HEK293 (cell line): Measurements from ENCODE around the gene SSTR5.

Experiments
- CTCF ChIA-PET: fragments of 350-600 bp; formaldehyde crosslinking; extraction: SDS; loops from one replicate; lab custom pipeline; 2021; ENCODE audit warnings: antibody characterized with exemption; lab: Yijun Ruan, JAX
- POLR2A ChIA-PET: fragments of 300-600 bp; formaldehyde crosslinking; extraction: SDS; loops from one replicate; lab custom pipeline; 2020; ENCODE audit warnings: antibody characterized with exemption, inconsistent platforms; lab: Yijun Ruan, JAX
- H3K27ac ChIP-seq: fragments of 200-500 bp; sonication (Bioruptor generic); 2 replicates; pipeline ENCODE4 v1.5.1; 2014; ENCODE audit warnings: low read depth, low read length, control low read depth, inconsistent platforms; ENCODE audit errors: extremely low read depth
- H3K36me3 ChIP-seq, 2 experiments: fragments of 200-500 bp in 1 of 2; sonication (Bioruptor generic) in 1 of 2; 1 replicate in 1 of 2; 2 replicates in 1 of 2; pipeline ENCODE4 v1.5.1; 2014 to 2017; ENCODE audit warnings: inconsistent platforms in 2 of 2, low read length in 2 of 2; ENCODE audit not compliant: control insufficient read depth in 2 of 2, insufficient read depth in 1 of 2
- H3K4me1 ChIP-seq: fragments of 200-500 bp; sonication (Bioruptor generic); 2 replicates; pipeline ENCODE4 v1.5.1; 2014; ENCODE audit warnings: mild to moderate bottlenecking, low read length, inconsistent platforms; ENCODE audit not compliant: control insufficient read depth, insufficient read depth
- H3K4me3 ChIP-seq: 2 replicates; pipeline ENCODE4 v1.5.1; 2011; ENCODE audit warnings: low read depth, mild to moderate bottlenecking, control low read depth, low read length, moderate library complexity
- H3K9me3 ChIP-seq: fragments of 200-500 bp; sonication (Bioruptor generic); 2 replicates; pipeline ENCODE4 v1.5.1; 2014; ENCODE audit warnings: low read depth, low read length, inconsistent platforms; ENCODE audit not compliant: control insufficient read depth, insufficient read depth
- EGR2 ChIP-seq: fragments of 450-650 bp; formaldehyde crosslinking; IDR thresholded peaks from 2 replicates; pipeline ENCODE4 v1.5.1; 2016; ENCODE audit warnings: low read depth, missing biosample characterization, missing genetic modification characterization
- HOXA7 ChIP-seq: sonication (generic); formaldehyde crosslinking; IDR thresholded peaks from 2 replicates; pipeline ENCODE4 v1.8.1; 2022; ENCODE audit warnings: missing genetic modification reagents, borderline replicate concordance
- OVOL3 ChIP-seq: fragments of 450-650 bp; formaldehyde crosslinking; IDR thresholded peaks from 2 replicates; pipeline ENCODE4 v1.5.1; 2016; ENCODE audit warnings: missing biosample characterization, missing genetic modification characterization
- ZBTB7A ChIP-seq: fragments of 450-650 bp; formaldehyde crosslinking; IDR thresholded peaks from 2 replicates; pipeline ENCODE4 v1.5.1; 2016; ENCODE audit warnings: low read depth, missing biosample characterization, missing genetic modification characterization
- ZFP3 ChIP-seq: fragments of 450-650 bp; formaldehyde crosslinking; IDR thresholded peaks from 2 replicates; pipeline ENCODE4 v1.5.1; 2016; ENCODE audit warnings: low read depth, missing biosample characterization, missing genetic modification characterization
- ZNF114 ChIP-seq: fragments of 450-650 bp; formaldehyde crosslinking; IDR thresholded peaks from 2 replicates; pipeline ENCODE4 v1.5.0; 2017; ENCODE audit warnings: missing biosample characterization, missing genetic modification characterization
- ZNF146 ChIP-seq: fragments of 450-650 bp; formaldehyde crosslinking; IDR thresholded peaks from 2 replicates; pipeline ENCODE4 v1.5.1; 2016; ENCODE audit warnings: missing biosample characterization, missing genetic modification characterization
- ZNF2 ChIP-seq: fragments of 450-650 bp; formaldehyde crosslinking; IDR thresholded peaks from 2 replicates; pipeline ENCODE4 v1.5.1; 2016; ENCODE audit warnings: missing biosample characterization, missing genetic modification characterization
- ZNF341 ChIP-seq: fragments of 450-650 bp; formaldehyde crosslinking; IDR thresholded peaks from 2 replicates; pipeline ENCODE4; 2016; ENCODE audit warnings: low read depth, missing biosample characterization, missing genetic modification characterization
- ZNF514 ChIP-seq: fragments of 450-650 bp; formaldehyde crosslinking; IDR thresholded peaks from 2 replicates; pipeline ENCODE4 v1.5.1; 2016; ENCODE audit warnings: missing biosample characterization, missing genetic modification characterization
- ZNF555 ChIP-seq: fragments of 450-650 bp; formaldehyde crosslinking; conservative IDR thresholded peaks from 2 replicates; pipeline ENCODE4 v1.5.1; 2017; ENCODE audit warnings: missing biosample characterization, mild to moderate bottlenecking, missing genetic modification characterization, inconsistent platforms
- ZNF658 ChIP-seq: fragments of 450-650 bp; formaldehyde crosslinking; IDR thresholded peaks from 2 replicates; pipeline ENCODE4; 2016; ENCODE audit warnings: missing biosample characterization, missing genetic modification characterization
- ZNF660 ChIP-seq: fragments of 450-650 bp; IDR thresholded peaks from 2 replicates; pipeline ENCODE4 v1.5.1; 2018; ENCODE audit warnings: missing biosample characterization, mild to moderate bottlenecking, missing genetic modification characterization
- ZNF670 ChIP-seq: fragments of 450-650 bp; formaldehyde crosslinking; IDR thresholded peaks from 2 replicates; pipeline ENCODE4 v1.5.1; 2016; ENCODE audit warnings: missing biosample characterization, missing genetic modification characterization, low read depth
- ZNF768 ChIP-seq: fragments of 450-650 bp; formaldehyde crosslinking; IDR thresholded peaks from 2 replicates; pipeline ENCODE4 v1.5.1; 2018; ENCODE audit warnings: missing biosample characterization, mild to moderate bottlenecking, missing genetic modification characterization
- ZSCAN16 ChIP-seq: fragments of 450-650 bp; formaldehyde crosslinking; IDR thresholded peaks from 2 replicates; pipeline ENCODE4 v1.5.1; 2016; ENCODE audit warnings: missing biosample characterization, missing genetic modification characterization
- TF ChIP-seq, protein P1 (sequence below): fragments of 450-650 bp; formaldehyde crosslinking; IDR thresholded peaks from 2 replicates; pipeline ENCODE4 v1.5.1; 2016; ENCODE audit warnings: missing biosample characterization, missing genetic modification characterization
- TF ChIP-seq, protein P2 (sequence below): sonication (generic); formaldehyde crosslinking; IDR thresholded peaks from 2 replicates; pipeline ENCODE4 v1.8.1; 2022; ENCODE audit warnings: mild to moderate bottlenecking, moderate library complexity, missing genetic modification reagents
- TF ChIP-seq, protein P3 (sequence below): fragments of 450-650 bp; formaldehyde crosslinking; IDR thresholded peaks from 2 replicates; pipeline ENCODE4 v1.5.1; 2016; ENCODE audit warnings: missing biosample characterization, missing genetic modification characterization
- TF ChIP-seq, protein P4 (sequence below): fragments of 450-650 bp; formaldehyde crosslinking; IDR thresholded peaks from 2 replicates; pipeline ENCODE4 v1.5.1; 2016; ENCODE audit warnings: missing biosample characterization, missing genetic modification characterization
- TF ChIP-seq, protein P5 (sequence below): fragments of 450-650 bp; formaldehyde crosslinking; IDR thresholded peaks from 2 replicates; pipeline ENCODE4 v1.5.1; 2016; ENCODE audit warnings: missing biosample characterization, missing genetic modification characterization, borderline replicate concordance
- TF ChIP-seq, protein P6 (sequence below): fragments of 450-650 bp; formaldehyde crosslinking; IDR thresholded peaks from 2 replicates; pipeline ENCODE4 v1.5.1; 2016; ENCODE audit warnings: missing biosample characterization, missing genetic modification characterization

Gene SSTR5

DNA sequence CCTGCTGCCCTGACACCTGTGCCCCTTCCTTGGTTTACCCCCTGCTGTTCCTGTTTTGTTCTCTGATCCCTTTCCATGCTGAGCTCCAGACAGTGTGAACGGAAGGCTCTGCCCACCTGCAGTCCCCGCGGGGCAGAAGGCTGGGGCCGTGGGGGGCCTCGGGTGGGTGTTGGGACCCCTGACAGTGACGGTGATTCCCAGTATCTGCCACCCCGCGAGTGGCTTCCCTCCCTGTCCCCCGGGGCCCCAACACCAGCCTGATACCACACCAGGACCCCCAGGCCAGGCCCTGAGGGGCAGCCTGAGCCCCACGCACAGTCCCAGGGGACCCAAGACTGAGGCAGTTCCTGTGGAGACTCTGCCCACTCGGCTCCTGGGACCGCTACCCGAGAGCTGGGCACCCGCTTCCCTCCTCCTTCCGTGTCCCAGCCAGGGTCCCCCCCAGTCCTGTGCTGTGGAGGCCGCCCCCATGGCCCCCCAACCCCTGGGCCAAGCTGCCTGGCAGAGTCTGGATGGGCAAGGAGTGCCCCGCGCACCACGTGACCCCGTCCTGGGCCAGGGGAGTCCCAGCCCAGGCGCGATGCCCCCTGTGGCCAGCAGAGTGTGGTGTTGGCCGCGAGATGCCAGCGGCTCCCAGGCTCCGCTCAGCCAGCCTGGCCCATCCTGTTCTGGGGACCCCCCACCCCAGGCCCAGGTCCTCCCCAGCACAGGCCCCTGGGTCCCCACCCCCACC lies 33.5 kb downstream of the SSTR5 start:
- H3K36me3 ChIP-seq = no peaks in the 10 kb centered on the region
- H3K27ac ChIP-seq = no peak overlapping the region
- H3K4me3 ChIP-seq = no peak overlapping the region
- no peaks in the 10 kb centered on the region; the same call in 1 of the 2 replicates for H3K4me1 ChIP-seq
- CTCF ChIA-PET = interaction anchor here (0.6 to 2.2 kb wide), 7 partner anchors 24 to 284 kb away, joined by 3 to 11 read pairs (median 3); no protein-coding TSS in a partner anchor
- POLR2A ChIA-PET = no interaction called here
- H3K9me3 ChIP-seq = no peaks in the 10 kb centered on the region
- TF ChIP-seq ZNF768 (tag by site-specific recombination) (no peak), ZSCAN16 (no peak), ZNF660 (tag by site-specific recombination) (no peak), ZBTB7A (tag by site-specific recombination) (0 out of 2 replicates have a peak, but pooled peaks have one; percentile 7), ZFP3 (tag by site-specific recombination) (no peak), ZNF670 (tag by site-specific recombination) (no peak), EGR2 (no peak), ZNF341 (tag by site-specific recombination) (no peak), OVOL3 (tag by site-specific recombination) (no peak), ZNF146 (tag by site-specific recombination) (no peak), HOXA7 (CRISPR knock-in tag) (no peak), ZNF514 (no peak), ZNF555 (tag by site-specific recombination) (no peak), ZNF658 (tag by site-specific recombination) (no peak), ZNF114 (tag by site-specific recombination) (no peak), ZNF2 (tag by site-specific recombination) (0 out of 2 replicates have a peak, but pooled peaks have one; percentile 43)
- TF ChIP-seq, protein P1, sequence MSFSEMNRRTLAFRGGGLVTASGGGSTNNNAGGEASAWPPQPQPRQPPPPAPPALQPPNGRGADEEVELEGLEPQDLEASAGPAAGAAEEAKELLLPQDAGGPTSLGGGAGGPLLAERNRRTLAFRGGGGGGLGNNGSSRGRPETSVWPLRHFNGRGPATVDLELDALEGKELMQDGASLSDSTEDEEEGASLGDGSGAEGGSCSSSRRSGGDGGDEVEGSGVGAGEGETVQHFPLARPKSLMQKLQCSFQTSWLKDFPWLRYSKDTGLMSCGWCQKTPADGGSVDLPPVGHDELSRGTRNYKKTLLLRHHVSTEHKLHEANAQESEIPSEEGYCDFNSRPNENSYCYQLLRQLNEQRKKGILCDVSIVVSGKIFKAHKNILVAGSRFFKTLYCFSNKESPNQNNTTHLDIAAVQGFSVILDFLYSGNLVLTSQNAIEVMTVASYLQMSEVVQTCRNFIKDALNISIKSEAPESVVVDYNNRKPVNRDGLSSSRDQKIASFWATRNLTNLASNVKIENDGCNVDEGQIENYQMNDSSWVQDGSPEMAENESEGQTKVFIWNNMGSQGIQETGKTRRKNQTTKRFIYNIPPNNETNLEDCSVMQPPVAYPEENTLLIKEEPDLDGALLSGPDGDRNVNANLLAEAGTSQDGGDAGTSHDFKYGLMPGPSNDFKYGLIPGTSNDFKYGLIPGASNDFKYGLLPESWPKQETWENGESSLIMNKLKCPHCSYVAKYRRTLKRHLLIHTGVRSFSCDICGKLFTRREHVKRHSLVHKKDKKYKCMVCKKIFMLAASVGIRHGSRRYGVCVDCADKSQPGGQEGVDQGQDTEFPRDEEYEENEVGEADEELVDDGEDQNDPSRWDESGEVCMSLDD (tag by site-specific recombination) = peak; percentile 44
- TF ChIP-seq, protein P2, sequence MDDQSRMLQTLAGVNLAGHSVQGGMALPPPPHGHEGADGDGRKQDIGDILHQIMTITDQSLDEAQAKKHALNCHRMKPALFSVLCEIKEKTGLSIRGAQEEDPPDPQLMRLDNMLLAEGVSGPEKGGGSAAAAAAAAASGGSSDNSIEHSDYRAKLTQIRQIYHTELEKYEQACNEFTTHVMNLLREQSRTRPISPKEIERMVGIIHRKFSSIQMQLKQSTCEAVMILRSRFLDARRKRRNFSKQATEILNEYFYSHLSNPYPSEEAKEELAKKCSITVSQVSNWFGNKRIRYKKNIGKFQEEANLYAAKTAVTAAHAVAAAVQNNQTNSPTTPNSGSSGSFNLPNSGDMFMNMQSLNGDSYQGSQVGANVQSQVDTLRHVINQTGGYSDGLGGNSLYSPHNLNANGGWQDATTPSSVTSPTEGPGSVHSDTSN (CRISPR knock-in tag) = 0 out of 2 replicates have a peak, but pooled peaks have one; percentile 14
- TF ChIP-seq, protein P3, sequence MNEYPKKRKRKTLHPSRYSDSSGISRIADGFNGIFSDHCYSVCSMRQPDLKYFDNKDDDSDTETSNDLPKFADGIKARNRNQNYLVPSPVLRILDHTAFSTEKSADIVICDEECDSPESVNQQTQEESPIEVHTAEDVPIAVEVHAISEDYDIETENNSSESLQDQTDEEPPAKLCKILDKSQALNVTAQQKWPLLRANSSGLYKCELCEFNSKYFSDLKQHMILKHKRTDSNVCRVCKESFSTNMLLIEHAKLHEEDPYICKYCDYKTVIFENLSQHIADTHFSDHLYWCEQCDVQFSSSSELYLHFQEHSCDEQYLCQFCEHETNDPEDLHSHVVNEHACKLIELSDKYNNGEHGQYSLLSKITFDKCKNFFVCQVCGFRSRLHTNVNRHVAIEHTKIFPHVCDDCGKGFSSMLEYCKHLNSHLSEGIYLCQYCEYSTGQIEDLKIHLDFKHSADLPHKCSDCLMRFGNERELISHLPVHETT (tag by site-specific recombination) = no peak
- TF ChIP-seq, protein P4, sequence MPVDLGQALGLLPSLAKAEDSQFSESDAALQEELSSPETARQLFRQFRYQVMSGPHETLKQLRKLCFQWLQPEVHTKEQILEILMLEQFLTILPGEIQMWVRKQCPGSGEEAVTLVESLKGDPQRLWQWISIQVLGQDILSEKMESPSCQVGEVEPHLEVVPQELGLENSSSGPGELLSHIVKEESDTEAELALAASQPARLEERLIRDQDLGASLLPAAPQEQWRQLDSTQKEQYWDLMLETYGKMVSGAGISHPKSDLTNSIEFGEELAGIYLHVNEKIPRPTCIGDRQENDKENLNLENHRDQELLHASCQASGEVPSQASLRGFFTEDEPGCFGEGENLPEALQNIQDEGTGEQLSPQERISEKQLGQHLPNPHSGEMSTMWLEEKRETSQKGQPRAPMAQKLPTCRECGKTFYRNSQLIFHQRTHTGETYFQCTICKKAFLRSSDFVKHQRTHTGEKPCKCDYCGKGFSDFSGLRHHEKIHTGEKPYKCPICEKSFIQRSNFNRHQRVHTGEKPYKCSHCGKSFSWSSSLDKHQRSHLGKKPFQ = no peak
- TF ChIP-seq, protein P5, sequence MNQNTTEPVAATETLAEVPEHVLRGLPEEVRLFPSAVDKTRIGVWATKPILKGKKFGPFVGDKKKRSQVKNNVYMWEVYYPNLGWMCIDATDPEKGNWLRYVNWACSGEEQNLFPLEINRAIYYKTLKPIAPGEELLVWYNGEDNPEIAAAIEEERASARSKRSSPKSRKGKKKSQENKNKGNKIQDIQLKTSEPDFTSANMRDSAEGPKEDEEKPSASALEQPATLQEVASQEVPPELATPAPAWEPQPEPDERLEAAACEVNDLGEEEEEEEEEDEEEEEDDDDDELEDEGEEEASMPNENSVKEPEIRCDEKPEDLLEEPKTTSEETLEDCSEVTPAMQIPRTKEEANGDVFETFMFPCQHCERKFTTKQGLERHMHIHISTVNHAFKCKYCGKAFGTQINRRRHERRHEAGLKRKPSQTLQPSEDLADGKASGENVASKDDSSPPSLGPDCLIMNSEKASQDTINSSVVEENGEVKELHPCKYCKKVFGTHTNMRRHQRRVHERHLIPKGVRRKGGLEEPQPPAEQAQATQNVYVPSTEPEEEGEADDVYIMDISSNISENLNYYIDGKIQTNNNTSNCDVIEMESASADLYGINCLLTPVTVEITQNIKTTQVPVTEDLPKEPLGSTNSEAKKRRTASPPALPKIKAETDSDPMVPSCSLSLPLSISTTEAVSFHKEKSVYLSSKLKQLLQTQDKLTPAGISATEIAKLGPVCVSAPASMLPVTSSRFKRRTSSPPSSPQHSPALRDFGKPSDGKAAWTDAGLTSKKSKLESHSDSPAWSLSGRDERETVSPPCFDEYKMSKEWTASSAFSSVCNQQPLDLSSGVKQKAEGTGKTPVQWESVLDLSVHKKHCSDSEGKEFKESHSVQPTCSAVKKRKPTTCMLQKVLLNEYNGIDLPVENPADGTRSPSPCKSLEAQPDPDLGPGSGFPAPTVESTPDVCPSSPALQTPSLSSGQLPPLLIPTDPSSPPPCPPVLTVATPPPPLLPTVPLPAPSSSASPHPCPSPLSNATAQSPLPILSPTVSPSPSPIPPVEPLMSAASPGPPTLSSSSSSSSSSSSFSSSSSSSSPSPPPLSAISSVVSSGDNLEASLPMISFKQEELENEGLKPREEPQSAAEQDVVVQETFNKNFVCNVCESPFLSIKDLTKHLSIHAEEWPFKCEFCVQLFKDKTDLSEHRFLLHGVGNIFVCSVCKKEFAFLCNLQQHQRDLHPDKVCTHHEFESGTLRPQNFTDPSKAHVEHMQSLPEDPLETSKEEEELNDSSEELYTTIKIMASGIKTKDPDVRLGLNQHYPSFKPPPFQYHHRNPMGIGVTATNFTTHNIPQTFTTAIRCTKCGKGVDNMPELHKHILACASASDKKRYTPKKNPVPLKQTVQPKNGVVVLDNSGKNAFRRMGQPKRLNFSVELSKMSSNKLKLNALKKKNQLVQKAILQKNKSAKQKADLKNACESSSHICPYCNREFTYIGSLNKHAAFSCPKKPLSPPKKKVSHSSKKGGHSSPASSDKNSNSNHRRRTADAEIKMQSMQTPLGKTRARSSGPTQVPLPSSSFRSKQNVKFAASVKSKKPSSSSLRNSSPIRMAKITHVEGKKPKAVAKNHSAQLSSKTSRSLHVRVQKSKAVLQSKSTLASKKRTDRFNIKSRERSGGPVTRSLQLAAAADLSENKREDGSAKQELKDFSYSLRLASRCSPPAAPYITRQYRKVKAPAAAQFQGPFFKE (tag by site-specific recombination) = no peak
- TF ChIP-seq, protein P6, sequence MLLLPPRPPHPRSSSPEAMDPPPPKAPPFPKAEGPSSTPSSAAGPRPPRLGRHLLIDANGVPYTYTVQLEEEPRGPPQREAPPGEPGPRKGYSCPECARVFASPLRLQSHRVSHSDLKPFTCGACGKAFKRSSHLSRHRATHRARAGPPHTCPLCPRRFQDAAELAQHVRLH (tag by site-specific recombination) = no peak
